GM21723 (cell line): ENCODE measurements around the gene RNF212B.
"Not testable (repeated sequence)": the region's sequence is repeated elsewhere in the genome, so short reads cannot be mapped to it uniquely, and the experiment has no call there.

ENCODE experiments used
- ATAC-seq: cut with Tn5 transposase; IDR thresholded peaks from one replicate; pipeline ENCODE4 v1.9.1; 2021; ENCODE audit warnings: mild to moderate bottlenecking, moderate library complexity; ENCODE audit not compliant: unreplicated experiment

RNF212B gene, protein sequence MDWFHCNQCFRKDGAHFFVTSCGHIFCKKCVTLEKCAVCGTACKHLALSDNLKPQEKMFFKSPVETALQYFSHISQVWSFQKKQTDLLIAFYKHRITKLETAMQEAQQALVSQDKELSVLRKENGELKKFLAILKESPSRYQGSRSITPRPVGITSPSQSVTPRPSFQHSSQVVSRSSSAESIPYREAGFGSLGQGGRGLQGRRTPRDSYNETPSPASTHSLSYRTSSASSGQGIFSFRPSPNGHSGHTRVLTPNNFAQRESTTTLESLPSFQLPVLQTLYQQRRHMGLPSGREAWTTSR

GRCh38 chr14:23237772-23238594, at the start of gene RNF212B:
Gene RNF212B (plus strand): TSS chr14:23237936. CDS start chr14:23240346, 2,410 bp downstream.
- peak; percentile 91 for ATAC-seq

DNA sequence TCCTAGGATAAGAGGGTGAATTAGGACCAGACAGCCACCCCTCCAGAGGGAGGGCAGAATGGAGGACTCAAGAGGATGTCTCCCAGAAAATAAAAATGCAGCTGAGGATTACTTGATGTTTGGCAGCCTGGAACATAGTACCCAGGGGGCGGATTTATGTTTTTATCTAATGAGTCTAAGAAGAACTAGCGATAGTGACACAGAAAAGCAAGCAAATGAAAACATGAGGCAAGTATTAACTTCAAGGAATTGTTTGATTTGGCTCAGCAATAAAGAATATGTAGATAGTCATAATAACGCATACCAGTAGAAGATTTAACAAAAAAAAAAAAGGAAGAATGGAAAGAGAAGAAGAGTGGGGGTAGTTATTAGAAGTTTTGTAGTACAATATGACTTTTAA, 44.3 kb upstream of the RNF212B start:
- ATAC-seq = no peak

DNA sequence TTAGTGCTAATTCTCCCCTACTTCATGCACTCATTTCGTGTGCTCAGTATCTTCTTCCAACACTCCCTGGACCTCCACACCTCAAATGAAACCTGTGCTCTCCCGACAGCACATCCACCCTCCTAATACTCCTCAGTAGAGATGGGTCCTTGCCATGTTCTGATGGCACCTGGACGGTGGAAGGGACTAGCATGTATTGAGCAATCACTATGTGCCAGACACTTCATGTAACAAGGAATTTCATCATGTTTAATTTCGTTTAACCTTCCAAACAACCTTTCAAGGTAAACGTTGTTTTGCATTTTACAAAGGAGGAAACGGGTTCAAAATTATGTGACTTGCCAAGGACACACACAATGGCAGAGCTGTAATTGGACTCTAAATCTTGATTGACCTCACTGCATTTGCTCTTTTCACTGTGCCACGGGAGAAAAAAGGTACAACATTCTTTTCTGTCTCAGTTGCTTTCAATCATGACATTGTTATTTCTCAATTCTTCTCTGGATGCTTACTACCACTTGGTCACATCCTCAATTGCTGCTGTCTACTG, 42.1 kb upstream of the RNF212B start:
- ATAC-seq = no peak

DNA sequence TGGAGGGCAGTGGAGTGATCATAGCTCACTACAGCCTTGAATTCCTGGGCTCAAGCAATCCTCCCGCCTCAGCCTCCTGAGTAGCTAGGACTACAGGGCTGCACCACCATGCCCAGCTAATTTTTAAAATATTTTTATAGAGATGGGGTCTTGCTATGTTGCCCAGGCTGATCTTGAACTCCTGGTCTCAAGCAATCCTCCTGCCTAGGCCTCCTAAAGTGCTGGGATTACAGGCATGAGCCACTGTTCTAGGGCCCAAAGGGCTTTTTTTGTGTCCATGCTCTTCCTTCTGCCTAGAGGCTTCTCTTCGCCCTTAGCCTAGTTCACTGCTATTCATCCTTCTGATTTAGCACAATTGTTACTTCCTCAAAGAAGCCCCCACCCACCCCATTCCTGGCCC, 41.2 kb upstream of the RNF212B start:
- not testable (repeated sequence) for ATAC-seq

DNA sequence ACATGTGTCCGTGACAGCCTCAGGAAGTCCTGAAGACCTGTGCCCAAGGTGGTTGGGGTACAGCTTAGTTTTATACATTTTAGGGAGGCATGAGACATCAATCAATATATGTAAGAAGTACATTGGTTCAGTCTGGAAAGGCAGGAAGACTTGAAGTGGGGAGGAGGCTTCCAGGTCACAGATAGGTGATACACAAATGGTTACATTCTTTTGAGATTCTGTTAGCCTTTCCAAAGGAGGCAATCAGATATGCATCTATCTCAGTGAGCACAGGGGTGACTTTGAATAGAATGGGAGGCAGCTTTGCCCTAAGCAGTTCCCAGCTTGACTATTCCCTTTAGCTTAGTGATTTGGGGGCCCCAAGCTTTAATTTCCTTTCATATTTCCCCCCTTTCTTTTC, 38.6 kb upstream of the RNF212B start:
- not testable (repeated sequence) for ATAC-seq

- no peak for ATAC-seq
These were observed 35.7 kb upstream of the RNF212B start for GRCh38 chr14:23202001-23202400.

DNA sequence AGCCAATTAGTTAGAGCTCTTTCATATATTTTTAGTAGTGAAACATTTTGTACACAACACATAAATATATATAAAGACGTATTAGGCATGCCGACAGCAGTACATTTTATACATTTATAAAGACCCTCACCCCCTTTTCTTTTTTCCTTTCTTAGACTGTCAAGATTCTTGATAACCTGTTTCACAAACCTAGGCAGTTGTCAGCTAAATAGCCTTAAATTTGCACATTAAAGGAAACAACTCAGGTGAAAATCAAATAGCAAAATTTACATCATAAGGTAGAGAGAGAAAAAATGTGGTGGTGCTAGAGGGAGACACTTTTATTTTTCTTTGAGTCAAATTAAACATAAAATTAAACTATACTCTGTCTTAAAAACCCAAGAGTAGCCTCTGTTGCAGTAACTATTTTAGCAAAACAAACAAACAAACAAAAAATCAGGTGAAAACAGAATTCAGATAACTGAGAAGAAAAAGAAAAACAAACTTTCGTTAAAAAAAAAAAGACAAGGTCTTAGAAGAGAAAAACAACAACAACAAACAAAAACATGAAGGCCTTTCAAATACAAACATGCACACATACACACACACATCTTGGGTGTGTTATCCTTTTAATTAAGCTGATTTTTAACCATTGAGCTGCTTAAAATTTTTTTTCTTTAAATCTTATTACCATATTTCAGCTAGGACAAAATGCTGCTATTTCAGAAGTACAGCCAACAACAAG, 31.2 kb upstream of the RNF212B start:
- ATAC-seq = no peak

GRCh38 chr14:23207146-23207540, 30.6 kb upstream of the RNF212B start:
- no peak for ATAC-seq

- no peak for ATAC-seq
These were observed 29.4 kb upstream of the RNF212B start for GRCh38 chr14:23208324-23208723.

GRCh38 chr14:23209651-23210423, 27.9 kb upstream of the RNF212B start:
- ATAC-seq = no peak

GRCh38 chr14:23215421-23215820, 22.3 kb upstream of the RNF212B start:
- ATAC-seq = no peak

DNA sequence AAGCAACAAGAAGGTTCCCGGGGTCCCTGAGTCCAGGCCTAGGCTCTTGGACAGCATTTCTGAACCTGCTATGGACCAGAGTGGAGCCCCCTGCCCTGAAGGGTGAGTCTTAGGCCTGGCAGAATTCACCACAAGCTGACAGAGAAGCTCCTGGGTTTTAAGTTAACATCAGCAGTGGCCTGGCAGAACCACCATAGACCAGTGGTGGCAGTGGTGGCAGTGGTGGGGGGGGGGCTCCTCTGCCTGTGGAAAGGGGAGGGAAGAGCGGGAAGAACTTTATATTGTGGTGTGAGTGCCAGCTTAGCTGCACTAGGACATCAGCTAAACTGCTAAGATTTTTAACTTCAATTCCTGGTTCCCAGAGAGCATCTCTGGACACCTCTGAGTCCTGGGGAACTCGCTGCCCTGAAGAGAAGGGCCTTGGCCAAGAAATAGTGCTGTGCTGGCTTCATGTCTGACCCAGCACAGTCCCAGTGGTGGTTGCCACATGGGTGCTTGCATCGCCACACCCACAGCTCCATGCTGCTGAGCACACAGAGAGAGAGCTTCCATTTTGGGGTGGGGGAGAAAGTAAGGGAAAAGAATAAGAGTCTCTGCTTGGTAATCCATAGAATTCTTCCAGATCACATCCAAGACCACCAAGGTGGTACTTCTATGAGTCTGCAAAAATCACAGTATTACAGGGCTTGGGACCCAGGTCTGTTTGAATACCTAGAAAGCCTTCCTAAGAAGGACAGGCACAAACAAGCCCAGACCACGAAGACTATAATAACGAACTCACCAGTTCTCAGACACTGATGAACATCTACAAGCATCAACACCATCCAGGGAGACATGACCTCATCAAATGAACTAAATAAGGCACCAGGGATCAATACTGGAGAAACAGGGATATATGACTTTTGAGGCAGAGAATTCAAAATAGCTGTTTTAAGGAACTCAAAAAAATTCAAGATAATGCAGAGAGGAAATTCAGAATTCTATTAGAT, 20.4 kb upstream of the RNF212B start:
- no peak for ATAC-seq

DNA sequence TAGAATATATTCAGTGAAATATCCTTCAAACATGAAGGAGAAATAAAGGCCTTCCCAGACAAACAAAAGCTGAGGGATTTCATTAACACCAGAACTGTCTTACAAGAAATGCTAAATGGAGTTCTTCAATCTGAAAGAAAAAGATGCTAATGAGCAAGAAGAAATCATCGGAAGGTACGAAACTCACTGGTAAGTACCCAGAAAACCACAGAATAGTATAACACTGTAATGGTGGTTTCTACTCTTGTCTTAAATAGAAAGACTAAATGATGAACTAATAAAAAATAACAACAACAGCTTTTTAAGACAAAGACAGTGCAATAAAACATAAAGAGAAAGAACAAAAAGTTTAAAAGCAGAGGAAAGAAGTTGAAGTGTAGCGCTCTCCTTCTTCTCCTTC, 18.7 kb upstream of the RNF212B start:
- ATAC-seq = no peak

DNA sequence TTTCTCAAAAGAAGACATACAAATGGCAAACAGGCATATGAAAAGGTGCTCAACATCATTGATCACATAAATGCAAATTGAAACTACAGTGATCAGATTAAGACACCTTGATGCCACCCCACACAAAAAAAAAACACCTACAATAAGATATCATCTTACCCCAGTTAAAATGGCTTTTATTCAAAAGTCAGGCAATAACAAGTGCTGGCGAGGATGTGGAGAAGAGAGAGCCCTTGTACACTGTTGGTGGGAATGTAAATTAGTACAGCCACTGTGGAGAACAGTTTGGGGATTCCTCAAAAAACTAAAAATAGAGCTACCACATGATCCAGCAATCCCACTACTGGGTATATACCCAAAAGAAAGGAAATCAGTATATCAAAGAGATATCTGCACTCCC, 12.8 kb upstream of the RNF212B start:
- ATAC-seq = not testable (repeated sequence)

GRCh38 chr14:23227566-23227965, 10.2 kb upstream of the RNF212B start:
- no peak for ATAC-seq

DNA sequence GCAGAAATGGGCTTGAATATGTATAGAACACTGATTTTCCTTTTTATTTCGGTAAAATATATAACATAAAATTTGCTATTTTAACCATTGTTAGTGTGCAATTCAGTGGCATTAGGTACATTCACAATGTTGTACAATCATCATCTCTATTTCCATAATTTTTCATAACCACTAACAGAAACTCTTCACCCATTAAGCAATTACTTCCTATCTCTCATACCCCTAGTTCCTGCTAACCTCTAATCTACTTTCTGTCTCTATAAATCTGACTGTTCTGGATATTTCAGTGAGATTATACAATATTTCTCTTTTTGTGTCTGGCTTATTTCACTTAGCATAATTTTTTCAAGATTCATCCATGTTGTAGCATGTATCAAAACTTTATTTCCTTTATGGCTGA, 8.9 kb upstream of the RNF212B start:
- ATAC-seq = no peak

- not testable (repeated sequence) for ATAC-seq
These were observed 5.4 kb upstream of the RNF212B start for GRCh38 chr14:23232241-23232808.

DNA sequence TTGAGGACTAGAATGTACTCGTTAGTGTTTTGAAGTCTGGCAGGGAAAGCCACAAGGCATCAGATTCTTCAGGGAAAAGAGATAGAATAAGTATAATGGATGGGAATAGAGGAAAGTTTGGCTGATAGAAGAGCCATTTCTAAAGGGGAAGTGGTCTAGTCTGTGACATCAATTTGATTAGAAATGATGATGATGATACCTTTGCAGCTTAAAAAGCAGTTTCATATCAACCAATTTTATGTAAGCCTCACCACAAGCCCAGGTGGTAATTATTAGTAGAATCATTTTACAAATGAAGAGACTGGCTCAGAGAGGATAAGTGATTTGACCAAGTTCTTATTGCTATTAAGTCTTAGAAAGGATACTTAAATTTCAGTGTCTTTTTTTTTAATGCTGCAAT, 2.9 kb downstream of the RNF212B start:
- ATAC-seq = no peak
